HTR-8/SVneo (cell line): ENCODE results near the gene CSDE1.

Experiments
- DNase-seq: peaks from one replicate; pipeline ENCODE4 v3.0.0; 2011; ENCODE audit warnings: low spot score, mixed read lengths; ENCODE audit not compliant: insufficient read length
- FAIRE-seq: peaks from 2 replicates; lab custom pipeline; 2011; peaks lifted over from hg19 to GRCh38; lab: Jason Lieb, UNC

CSDE1 gene

GRCh38 chr1:114669562-114670082 is 88.2 kb downstream of the CSDE1 start, which contains the start of gene DENND2C:
Gene DENND2C (minus strand): TSS chr1:114670049. CDS start chr1:114625984, 44,065 bp downstream.
- no peak for FAIRE-seq
- no peak for DNase-seq

GRCh38 chr1:114668784-114669561 is 88.8 kb downstream of the CSDE1 start:
- DNase-seq (no peak), FAIRE-seq (no peak)

- FAIRE-seq, result no peak
- no peak for DNase-seq
These were observed 89.4 kb downstream of the CSDE1 start for GRCh38 chr1:114668373-114668772.

GRCh38 chr1:114666954-114667353 is 90.8 kb downstream of the CSDE1 start:
- DNase-seq (no peak), FAIRE-seq (no peak)
